GM12891 (cell line): ENCODE results near the gene ASCC2.

Source experiments
- PAX5 ChIP-seq: IDR thresholded peaks from 2 replicates; pipeline ENCODE4 v1.6.1; 2011; ENCODE audit warnings: low read length, moderate library complexity, mild to moderate bottlenecking; ENCODE audit not compliant: insufficient read depth, severe bottlenecking
- POLR2A ChIP-seq: IDR thresholded peaks from 2 replicates; pipeline ENCODE4 v1.6.1; 2011; ENCODE audit warnings: low read depth, low read length, control low read depth
- POLR2AphosphoS5 ChIP-seq: IDR thresholded peaks from 2 replicates; pipeline ENCODE4 v1.6.1; 2011; ENCODE audit warnings: low read depth, low read length, control low read depth
- TAF1 ChIP-seq: IDR thresholded peaks from 2 replicates; pipeline ENCODE4 v1.6.1; 2011; ENCODE audit warnings: low read depth, low read length, control low read depth

DNA sequence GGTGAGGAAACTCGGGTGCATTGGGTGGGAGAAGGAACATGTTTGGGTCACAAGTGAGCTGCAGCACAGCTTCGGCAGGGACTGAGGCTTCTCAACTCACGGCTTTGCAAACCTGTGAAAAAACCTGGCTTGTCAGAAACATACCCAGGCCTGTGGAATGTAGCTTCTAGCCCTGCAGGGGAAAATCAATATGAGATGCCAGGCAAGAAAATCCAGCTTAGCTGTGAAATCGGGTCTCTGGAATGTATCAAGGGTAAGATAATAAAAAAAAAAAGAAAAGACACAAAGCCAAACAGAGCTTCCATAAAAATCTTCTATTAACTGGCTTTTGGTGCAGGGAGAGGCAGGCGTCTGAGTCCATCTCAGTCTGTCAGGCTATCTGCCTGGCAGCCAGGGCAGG is 42.4 kb downstream of the ASCC2 start:
- no peak for TF ChIP-seq TAF1
- no peak for TF ChIP-seq POLR2AphosphoS5
- TF ChIP-seq PAX5 = no peak
- no peak for TF ChIP-seq POLR2A
